Renal cortical epithelial cell (primary cell): ENCODE measurements around the gene FBXL20. TPM values are rescaled to one million over a fixed set of nuclear protein-coding genes. Genes with fewer than 3 reads are reported as not detected.
"Not testable (repeated sequence)": the region's sequence is repeated elsewhere in the genome, so short reads cannot be mapped to it uniquely, and the experiment has no call there.

ENCODE experiments used
- DNase-seq: peaks from one replicate; pipeline ENCODE4 v3.0.0-alpha.2; 2011; ENCODE audit warnings: low read depth
- total RNA-seq: library from RNA; depleted of rRNA; stranded (reverse); fragments of >200 nt; gene quantifications from 2 replicates; pipeline ENCODE4 v1.2.3, GENCODE V29; 2014

FBXL20 gene
- 14.1 and 24.2 TPM in 2 replicates for total RNA-seq

- DNase-seq = peak; percentile 68
Observed at GRCh38 chr17:39401412-39402243, at the start of gene FBXL20. FBXL20 (minus strand) TSS chr17:39401626; CDS start chr17:39401402, 224 bp downstream.

- peak; percentile 97 for DNase-seq
Observed at GRCh38 chr17:39450847-39451581, 49.6 kb upstream of the FBXL20 start, which contains the start of gene MED1. MED1 (minus strand) TSS chr17:39451263; CDS start chr17:39451062, 201 bp downstream.

- DNase-seq = no peak
Observed at GRCh38 chr17:39450051-39450450, 48.6 kb upstream of the FBXL20 start.

- no peak for DNase-seq
Observed at GRCh38 chr17:39447561-39447960, 46.1 kb upstream of the FBXL20 start.

- DNase-seq = no peak
Observed at GRCh38 chr17:39443326-39443725, 41.9 kb upstream of the FBXL20 start.

GRCh38 chr17:39439868-39440267, 38.4 kb upstream of the FBXL20 start:
- not testable (repeated sequence) for DNase-seq

GRCh38 chr17:39429600-39429999, 28.2 kb upstream of the FBXL20 start:
- no peak for DNase-seq

- DNase-seq = no peak
Observed at GRCh38 chr17:39416141-39416540, 14.7 kb upstream of the FBXL20 start.

GRCh38 chr17:39410279-39410678, 8.9 kb upstream of the FBXL20 start:
- DNase-seq = no peak

GRCh38 chr17:39408360-39408759, 6.9 kb upstream of the FBXL20 start:
- no peak for DNase-seq

- DNase-seq = no peak
Observed at GRCh38 chr17:39406951-39407350, 5.5 kb upstream of the FBXL20 start.

- DNase-seq = no peak
Observed at GRCh38 chr17:39405436-39405835, 4.0 kb upstream of the FBXL20 start.

GRCh38 chr17:39404542-39405378, 3.3 kb upstream of the FBXL20 start:
- DNase-seq = peak; percentile 89

GRCh38 chr17:39402890-39403605, 1.6 kb upstream of the FBXL20 start:
- DNase-seq = no peak

GRCh38 chr17:39402244-39402889, 941 bp upstream of the FBXL20 start:
- DNase-seq = peak; percentile 85

- no peak for DNase-seq
Observed at GRCh38 chr17:39400547-39401411, 647 bp downstream of the FBXL20 start.

- DNase-seq = no peak
Observed at GRCh38 chr17:39399791-39400190, 1.6 kb downstream of the FBXL20 start.

GRCh38 chr17:39393736-39394135, 7.7 kb downstream of the FBXL20 start:
- DNase-seq = no peak

- DNase-seq = no peak
Observed at GRCh38 chr17:39391448-39391847, 10.0 kb downstream of the FBXL20 start.

- DNase-seq = no peak
Observed at GRCh38 chr17:39385040-39385439, 16.4 kb downstream of the FBXL20 start.
